ENCODE results near the gene PLXNA4. TPM values are rescaled to one million over a fixed set of nuclear protein-coding genes. Genes with fewer than 3 reads are reported as not detected.

PLXNA4 gene
- total and polyA plus RNA-seq, 2 experiments from 2014 or later, result 0.08 to 0.80 TPM

GRCh38 chr7:132592231-132592920, 16.1 kb upstream of the PLXNA4 start:
- H3K9me3 Mint-ChIP-seq, result no peaks in the 10 kb centered on the region
- Histone ChIP-seq H4K20me1 (replicated peaks; ENCODE audit: insufficient read depth) (no peaks in the 10 kb centered on the region), H3K27me3 (ENCODE audit: insufficient read depth) (no peaks in the 10 kb centered on the region), H3K36me3 (ENCODE audit: insufficient read depth) (no peaks in the 10 kb centered on the region), H3K9me2 (ENCODE audit: insufficient read depth) (peaks cover 13% of the 10 kb centered on the region), H2AFZ (no peak overlapping the region), H3K4me1 (ENCODE audit: insufficient read depth) (no peaks in the 10 kb centered on the region), H3K4me3 (no peak overlapping the region), H3K4me2 (no peak overlapping the region), H3K27ac (ENCODE audit: low read depth) (no peak overlapping the region), H3K79me2 (replicated peaks; ENCODE audit: insufficient read depth) (no peaks in the 10 kb centered on the region), H3F3A (replicated peaks; ENCODE audit: low read depth) (no peaks in the 10 kb centered on the region)
- H3K4me1 Mint-ChIP-seq, result peaks cover 5% of the 10 kb centered on the region; the same call in 2 of the 3 replicates
- peaks cover 3% of the 10 kb centered on the region for H3K27me3 Mint-ChIP-seq (ENCODE audit: insufficient read depth, low read depth, poor library complexity)
- no peak overlapping the region for H3K4me3 Mint-ChIP-seq
- TF ChIP-seq, protein P1, sequence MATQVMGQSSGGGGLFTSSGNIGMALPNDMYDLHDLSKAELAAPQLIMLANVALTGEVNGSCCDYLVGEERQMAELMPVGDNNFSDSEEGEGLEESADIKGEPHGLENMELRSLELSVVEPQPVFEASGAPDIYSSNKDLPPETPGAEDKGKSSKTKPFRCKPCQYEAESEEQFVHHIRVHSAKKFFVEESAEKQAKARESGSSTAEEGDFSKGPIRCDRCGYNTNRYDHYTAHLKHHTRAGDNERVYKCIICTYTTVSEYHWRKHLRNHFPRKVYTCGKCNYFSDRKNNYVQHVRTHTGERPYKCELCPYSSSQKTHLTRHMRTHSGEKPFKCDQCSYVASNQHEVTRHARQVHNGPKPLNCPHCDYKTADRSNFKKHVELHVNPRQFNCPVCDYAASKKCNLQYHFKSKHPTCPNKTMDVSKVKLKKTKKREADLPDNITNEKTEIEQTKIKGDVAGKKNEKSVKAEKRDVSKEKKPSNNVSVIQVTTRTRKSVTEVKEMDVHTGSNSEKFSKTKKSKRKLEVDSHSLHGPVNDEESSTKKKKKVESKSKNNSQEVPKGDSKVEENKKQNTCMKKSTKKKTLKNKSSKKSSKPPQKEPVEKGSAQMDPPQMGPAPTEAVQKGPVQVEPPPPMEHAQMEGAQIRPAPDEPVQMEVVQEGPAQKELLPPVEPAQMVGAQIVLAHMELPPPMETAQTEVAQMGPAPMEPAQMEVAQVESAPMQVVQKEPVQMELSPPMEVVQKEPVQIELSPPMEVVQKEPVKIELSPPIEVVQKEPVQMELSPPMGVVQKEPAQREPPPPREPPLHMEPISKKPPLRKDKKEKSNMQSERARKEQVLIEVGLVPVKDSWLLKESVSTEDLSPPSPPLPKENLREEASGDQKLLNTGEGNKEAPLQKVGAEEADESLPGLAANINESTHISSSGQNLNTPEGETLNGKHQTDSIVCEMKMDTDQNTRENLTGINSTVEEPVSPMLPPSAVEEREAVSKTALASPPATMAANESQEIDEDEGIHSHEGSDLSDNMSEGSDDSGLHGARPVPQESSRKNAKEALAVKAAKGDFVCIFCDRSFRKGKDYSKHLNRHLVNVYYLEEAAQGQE (IDR thresholded peaks at IDR 0.05; ENCODE audit: unreplicated experiment), result no peak
- TF ChIP-seq ZNF331 (CRISPR knock-in tag; IDR thresholded peaks at IDR 0.05; ENCODE audit: low read depth), result no peak
- TF ChIP-seq STAT1 (IDR thresholded peaks at IDR 0.05; ENCODE audit: unreplicated experiment), result no peak
- TF ChIP-seq NANOG (IDR thresholded peaks at IDR 0.05; ENCODE audit: borderline replicate concordance), result no peak
- TF ChIP-seq, protein P2, sequence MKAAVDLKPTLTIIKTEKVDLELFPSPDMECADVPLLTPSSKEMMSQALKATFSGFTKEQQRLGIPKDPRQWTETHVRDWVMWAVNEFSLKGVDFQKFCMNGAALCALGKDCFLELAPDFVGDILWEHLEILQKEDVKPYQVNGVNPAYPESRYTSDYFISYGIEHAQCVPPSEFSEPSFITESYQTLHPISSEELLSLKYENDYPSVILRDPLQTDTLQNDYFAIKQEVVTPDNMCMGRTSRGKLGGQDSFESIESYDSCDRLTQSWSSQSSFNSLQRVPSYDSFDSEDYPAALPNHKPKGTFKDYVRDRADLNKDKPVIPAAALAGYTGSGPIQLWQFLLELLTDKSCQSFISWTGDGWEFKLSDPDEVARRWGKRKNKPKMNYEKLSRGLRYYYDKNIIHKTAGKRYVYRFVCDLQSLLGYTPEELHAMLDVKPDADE (IDR thresholded peaks at IDR 0.05), result no peak
- TF ChIP-seq EZH2phosphoT487 (IDR thresholded peaks at IDR 0.05; ENCODE audit: unreplicated experiment), result no peak
- TF ChIP-seq POLR2AphosphoS5 (IDR thresholded peaks at IDR 0.05; ENCODE audit: low read depth), result no peak
- ATAC-seq (no peak), DNase-seq (ENCODE audit: low spot score) (no peak)
- no peak overlapping the region for H3K27ac Mint-ChIP-seq
- H3K36me3 Mint-ChIP-seq (ENCODE audit: low read depth), result no peaks in the 10 kb centered on the region

DNA sequence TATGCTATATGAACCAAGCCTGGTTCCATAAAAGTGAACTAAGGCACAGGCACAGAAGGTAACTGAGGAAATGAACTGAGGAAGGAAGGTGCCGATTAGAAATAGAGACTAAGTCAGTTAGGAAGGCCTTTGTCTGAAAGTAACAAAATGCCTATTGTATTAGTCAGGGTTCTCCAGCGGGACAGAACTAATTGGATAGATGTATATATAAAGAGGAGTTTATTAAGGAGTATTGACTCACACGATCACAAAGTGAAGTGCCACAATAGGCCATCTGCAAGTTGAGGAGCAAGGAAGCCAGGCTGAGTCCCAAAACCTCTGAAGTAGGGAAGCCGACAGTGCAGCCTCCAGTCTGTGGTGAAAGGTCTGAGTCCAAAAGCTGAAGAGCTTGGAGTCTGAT, 13.9 kb upstream of the PLXNA4 start:
- peaks cover 15% of the 10 kb centered on the region for H3K9me2 ChIP-seq (ENCODE audit: insufficient read depth)
- no peak overlapping the region for H3K4me2 ChIP-seq
- Mint-ChIP-seq H3K9me3 (no peaks in the 10 kb centered on the region), H3K4me3 (no peak overlapping the region), H3K36me3 (ENCODE audit: low read depth) (no peaks in the 10 kb centered on the region), H3K27me3 (ENCODE audit: insufficient read depth, low read depth, poor library complexity) (peaks cover 3% of the 10 kb centered on the region), H3K27ac (no peak overlapping the region), H3K4me1 (peaks cover 5% of the 10 kb centered on the region; the same call in 2 of the 3 replicates)
- DNase-seq (ENCODE audit: low spot score) (no peak), ATAC-seq (no peak)
- no peaks in the 10 kb centered on the region for H3K79me2 ChIP-seq (replicated peaks; ENCODE audit: insufficient read depth)
- TF ChIP-seq EZH2 (IDR thresholded peaks at IDR 0.05; ENCODE audit: low read depth, unreplicated experiment) (no peak), NANOG (IDR thresholded peaks at IDR 0.05; ENCODE audit: borderline replicate concordance) (no peak), JUNB (IDR thresholded peaks at IDR 0.05; ENCODE audit: unreplicated experiment) (no peak), ZNF331 (CRISPR knock-in tag; IDR thresholded peaks at IDR 0.05; ENCODE audit: low read depth) (no peak), CREB1 (CRISPR knock-in tag; IDR thresholded peaks at IDR 0.05; ENCODE audit: low read depth) (no peak), STAT1 (IDR thresholded peaks at IDR 0.05; ENCODE audit: unreplicated experiment) (no peak), ZNF114 (CRISPR knock-in tag; IDR thresholded peaks at IDR 0.05) (no peak)
- TF ChIP-seq, protein P2 (IDR thresholded peaks at IDR 0.05), result no peak
- TF ChIP-seq, protein P1 (IDR thresholded peaks at IDR 0.05; ENCODE audit: unreplicated experiment), result no peak
- H3K4me3 ChIP-seq, result no peak overlapping the region
- no peaks in the 10 kb centered on the region for H3K36me3 ChIP-seq (ENCODE audit: insufficient read depth)
- no peaks in the 10 kb centered on the region for H3K4me1 ChIP-seq (ENCODE audit: insufficient read depth)
- no peak overlapping the region for H2AFZ ChIP-seq
- no peaks in the 10 kb centered on the region for H4K20me1 ChIP-seq (replicated peaks; ENCODE audit: insufficient read depth)
- no peaks in the 10 kb centered on the region for H3K27me3 ChIP-seq (ENCODE audit: insufficient read depth)
- no peak overlapping the region for H3K27ac ChIP-seq (ENCODE audit: low read depth)
- H3F3A ChIP-seq (replicated peaks; ENCODE audit: low read depth), result no peaks in the 10 kb centered on the region

All from GM23338 (cell line).